GM19468 (cell line): ENCODE measurements around the gene AK9.

Experiments
- ATAC-seq: cut with Tn5 transposase; IDR thresholded peaks from one replicate; pipeline ENCODE4 v1.9.1; 2021; ENCODE audit warnings: mild to moderate bottlenecking, moderate library complexity, moderate number of reproducible peaks; ENCODE audit not compliant: unreplicated experiment; ENCODE audit errors: extremely low read depth

The AK9 gene

DNA sequence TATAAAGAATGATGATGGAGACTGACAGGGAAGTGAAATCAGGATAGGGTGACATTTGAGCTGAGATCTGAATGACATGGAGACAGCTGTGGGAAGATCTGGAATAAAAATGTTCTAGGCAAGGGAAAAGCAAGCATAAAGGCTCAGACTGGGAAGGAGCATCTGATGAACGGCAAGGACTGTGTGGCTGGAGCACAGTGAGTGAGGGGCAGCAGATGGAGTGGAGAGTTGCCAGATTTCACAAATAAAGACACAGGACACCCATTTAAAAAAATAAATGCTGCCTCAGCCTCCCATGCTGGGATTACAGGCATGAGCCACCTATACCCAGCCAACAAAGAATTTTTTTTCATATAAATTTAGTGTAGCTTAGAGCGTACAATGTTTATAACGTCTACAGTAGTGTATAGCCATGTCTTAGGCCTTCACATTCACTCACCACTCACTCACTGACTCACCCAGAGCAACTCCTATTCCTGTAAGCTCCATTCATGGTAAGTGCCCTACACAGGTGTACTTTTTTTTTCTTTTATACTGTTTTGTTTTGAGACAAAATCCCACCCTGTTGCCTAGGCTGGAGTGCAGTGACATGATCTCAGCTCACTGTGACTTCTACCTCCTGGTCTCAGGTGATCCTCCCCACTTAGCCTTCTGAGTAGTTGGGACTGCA lies 205.6 kb downstream of the AK9 start:
- no peak for ATAC-seq

GRCh38 chr6:109484122-109484521 lies 206.9 kb downstream of the AK9 start:
- no peak for ATAC-seq

- ATAC-seq = no peak
Observed at GRCh38 chr6:109483735-109484057, 207.3 kb downstream of the AK9 start.

DNA sequence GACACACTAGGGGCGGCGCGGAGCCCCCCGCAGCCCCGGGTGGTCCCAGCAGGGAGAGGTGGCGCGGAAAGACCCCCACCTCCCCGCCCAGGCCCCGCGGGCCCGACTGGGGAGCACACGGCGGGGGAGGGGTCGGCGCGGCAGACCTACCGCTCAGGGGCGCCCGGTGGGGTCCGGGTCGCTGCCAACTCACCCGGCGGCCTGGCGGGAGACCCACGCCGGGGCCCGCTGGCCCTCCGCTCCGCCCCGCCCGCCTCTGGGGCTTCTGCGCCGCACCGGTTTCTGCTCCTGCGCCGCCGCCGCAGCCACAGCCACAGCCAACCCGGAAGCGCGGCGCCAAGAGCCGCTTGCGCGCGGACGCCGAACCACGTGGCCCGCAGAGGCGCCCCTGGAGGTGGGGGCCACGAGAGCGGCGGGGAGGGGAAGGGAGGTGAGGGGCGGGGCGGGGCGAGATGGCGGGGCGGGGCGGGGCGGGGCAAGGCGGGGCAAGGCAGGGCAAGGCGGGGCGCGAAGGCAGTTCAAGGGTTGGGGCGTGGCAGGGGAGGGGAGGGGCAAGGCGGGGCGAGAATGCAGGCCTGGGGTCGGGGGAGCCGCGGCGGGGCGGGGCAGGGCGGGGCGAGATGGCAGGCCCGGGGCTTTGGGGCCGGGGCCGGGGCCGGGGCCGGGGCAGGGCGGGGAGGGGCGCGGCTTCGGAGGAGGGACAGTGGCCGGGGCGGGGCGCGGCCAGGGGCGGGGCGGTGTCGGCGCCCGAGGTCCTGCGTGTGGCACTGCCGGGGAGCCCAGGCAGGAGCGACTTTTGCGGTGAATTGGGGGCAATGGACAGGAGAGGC lies 207.9 kb downstream of the AK9 start, which contains the start of gene ZBTB24:
Gene ZBTB24 (minus strand): TSS at position 315 of the 830 bp plus-strand sequence. CDS start 1,193 bp downstream, outside the sequence.
- ATAC-seq = peak; percentile 82

DNA sequence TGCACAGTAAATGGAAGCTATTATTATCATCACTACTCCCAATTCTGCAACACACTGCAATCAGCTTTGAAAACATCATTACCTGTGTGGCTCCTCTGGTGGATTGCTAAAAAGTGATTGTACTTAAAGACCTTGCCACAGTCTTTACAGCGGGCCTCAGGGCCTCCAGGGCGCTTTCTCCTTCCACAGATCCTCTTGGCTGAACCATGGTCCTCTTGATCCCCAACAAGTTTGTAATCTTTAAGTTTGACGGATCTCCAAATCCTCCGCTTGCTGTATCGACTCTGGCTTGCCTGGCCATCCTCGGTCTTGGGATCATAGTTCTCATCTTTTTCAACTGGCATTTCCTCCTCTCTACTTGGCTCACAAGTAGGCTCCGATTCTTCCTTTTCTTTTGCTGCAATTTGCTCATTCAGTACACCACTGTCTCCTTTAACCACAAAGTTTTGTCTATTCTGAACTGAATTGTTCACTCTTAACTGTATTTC lies 210.0 kb downstream of the AK9 start:
- no peak for ATAC-seq

- ATAC-seq = no peak
Observed at GRCh38 chr6:109478841-109479624, 212.0 kb downstream of the AK9 start.

- ATAC-seq = no peak
Observed at GRCh38 chr6:109478222-109478805, 212.7 kb downstream of the AK9 start.

GRCh38 chr6:109477725-109478124 lies 213.3 kb downstream of the AK9 start:
- ATAC-seq = no peak

DNA sequence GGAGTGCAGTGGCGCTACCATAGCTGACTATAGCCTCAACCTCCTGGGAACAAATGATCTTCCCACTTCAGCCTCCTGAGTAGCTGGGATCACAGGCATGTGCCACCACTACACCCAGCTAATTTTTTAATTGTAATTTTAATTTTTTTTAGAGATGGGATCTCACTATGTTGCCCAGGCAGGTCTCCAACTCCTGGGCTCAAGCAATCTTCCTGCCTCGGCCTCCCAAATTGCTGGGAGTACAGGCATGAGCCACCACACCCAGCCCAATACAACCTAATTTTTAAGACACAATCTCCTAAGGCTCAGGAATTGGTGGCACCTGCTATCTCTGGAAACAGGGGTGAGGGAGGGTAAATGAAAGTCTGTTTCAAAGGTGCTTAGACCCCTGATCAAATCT lies 213.8 kb downstream of the AK9 start:
- ATAC-seq = no peak

GRCh38 chr6:109475625-109476024 lies 215.4 kb downstream of the AK9 start:
- ATAC-seq = no peak

DNA sequence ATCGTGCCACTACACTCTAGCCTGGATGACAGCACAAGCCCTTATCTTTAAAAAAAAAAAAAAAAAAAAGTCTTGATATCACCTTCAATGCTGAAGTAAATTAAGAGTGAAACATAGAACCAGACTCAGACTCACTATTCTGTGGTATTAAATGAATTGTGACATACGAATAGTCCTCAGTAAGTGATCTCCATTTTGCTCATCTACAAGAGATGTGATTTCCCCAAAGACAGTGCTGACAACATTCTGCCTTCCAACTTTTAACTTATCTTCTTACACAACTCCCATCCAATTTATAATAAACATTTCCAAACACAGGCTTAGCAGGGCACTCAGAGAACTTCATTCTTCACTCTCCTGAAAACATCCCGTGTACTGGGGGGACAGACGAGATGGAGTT lies 216.0 kb downstream of the AK9 start:
- ATAC-seq = no peak

- ATAC-seq = no peak
Observed at GRCh38 chr6:109473120-109473519, 217.9 kb downstream of the AK9 start.

GRCh38 chr6:109472132-109472995 lies 218.6 kb downstream of the AK9 start:
- no peak for ATAC-seq

GRCh38 chr6:109471105-109471810 lies 219.7 kb downstream of the AK9 start:
- no peak for ATAC-seq

GRCh38 chr6:109469591-109470189 lies 221.3 kb downstream of the AK9 start:
- no peak for ATAC-seq

DNA sequence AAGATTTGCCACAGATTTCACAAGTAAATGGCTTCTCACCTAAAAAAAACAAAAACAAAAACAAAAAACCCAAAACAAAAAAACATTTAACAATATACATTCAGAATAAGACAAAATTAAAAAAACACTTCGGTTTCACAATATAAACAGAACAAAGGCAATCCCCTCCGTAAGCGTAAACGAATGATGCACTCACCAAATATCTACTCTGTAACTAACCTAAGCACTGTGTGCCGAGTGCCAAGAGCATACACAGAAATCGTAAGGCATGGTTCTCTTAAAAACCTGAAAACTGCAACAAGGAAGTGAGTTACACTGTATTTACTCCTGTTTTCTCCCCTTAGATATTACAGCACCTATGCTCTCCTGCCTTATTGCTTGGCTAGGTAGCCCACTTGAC lies 223.3 kb downstream of the AK9 start:
- no peak for ATAC-seq

DNA sequence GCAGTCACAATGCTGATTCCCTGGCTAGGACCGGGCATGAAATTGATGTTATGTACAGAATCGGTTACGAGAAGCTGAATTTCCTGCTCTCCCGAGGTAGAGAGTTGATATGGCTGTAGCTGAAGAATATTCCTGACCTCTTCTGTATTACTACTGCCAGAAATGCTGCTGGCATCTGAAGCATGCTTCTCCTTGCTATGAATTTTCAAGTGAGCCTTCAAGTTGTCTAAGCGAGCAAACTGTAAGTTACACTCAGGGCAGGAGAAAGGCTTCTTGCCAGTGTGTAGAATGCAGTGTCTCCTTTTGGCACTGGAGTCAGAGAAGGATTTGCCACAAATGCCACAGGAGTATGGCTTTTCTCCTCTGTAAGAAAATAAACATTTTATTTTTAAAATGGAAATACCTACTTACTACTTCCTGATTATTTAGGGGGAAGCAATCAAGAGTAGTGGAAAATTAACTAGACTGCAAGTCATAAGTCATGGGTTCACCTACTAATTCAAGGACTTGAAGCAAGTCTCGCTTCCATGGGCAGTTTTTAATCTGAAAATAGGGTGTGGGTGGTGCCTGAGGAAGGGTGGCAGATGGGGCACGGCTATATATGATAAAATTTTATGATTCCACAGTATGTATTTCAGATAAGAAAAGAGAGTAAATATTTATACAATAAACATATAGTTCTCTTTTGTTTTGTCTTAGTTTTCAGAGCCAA lies 224.6 kb downstream of the AK9 start:
- no peak for ATAC-seq

DNA sequence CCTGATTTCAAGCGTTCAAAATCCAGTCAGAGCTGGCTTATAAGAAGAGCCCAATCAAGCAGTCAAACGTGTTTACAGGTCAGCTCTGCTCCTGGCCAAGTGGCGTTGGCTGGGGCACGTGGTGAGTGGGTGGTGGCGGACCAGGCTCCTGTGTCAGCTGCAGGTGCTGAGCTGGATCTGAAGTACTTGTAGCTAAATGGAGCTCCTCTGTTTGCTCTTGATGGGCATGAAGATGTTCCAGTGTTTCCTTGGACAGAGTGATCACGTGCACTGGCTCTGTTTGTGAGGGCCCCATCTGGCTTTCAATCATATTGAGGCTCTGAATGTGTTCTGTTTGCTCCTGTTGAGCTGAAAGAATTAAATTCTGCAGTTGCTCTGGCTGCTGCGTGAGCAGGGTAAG lies 225.2 kb downstream of the AK9 start:
- no peak for ATAC-seq
